ENCODE data around the gene ARHGAP23.
"Not testable (repeated sequence)": the region's sequence is repeated elsewhere in the genome, so short reads cannot be mapped to it uniquely, and the experiment has no call there.

ARHGAP23 gene

GRCh38 chr17:38501718-38502117, 73.5 kb downstream of the ARHGAP23 start:
- not testable (repeated sequence) for H3K9ac ChIP-seq (ENCODE audit: low read length); H3K4me3 ChIP-seq (ENCODE audit: low read length); H3K4me1 ChIP-seq (ENCODE audit: control insufficient read depth, insufficient read depth, low read length); DNase-seq (ENCODE audit: low read depth); H3K9me3 ChIP-seq (ENCODE audit: control insufficient read depth, low read length); H3K27me3 ChIP-seq (replicated peaks; ENCODE audit: control insufficient read depth, insufficient read depth, low read length)
- H3K36me3 ChIP-seq (ENCODE audit: control insufficient read depth, insufficient read depth, low read length, severe bottlenecking), result peaks cover 55% of the 10 kb centered on the region

- H3K9ac ChIP-seq (ENCODE audit: low read length); DNase-seq (ENCODE audit: low read depth); H3K4me3 ChIP-seq (ENCODE audit: low read length); H3K9me3 ChIP-seq (ENCODE audit: control insufficient read depth, low read length); H3K4me1 ChIP-seq (ENCODE audit: control insufficient read depth, insufficient read depth, low read length); H3K27me3 ChIP-seq (replicated peaks; ENCODE audit: control insufficient read depth, insufficient read depth, low read length): not testable (repeated sequence)
- peaks cover 57% of the 10 kb centered on the region for H3K36me3 ChIP-seq (ENCODE audit: control insufficient read depth, insufficient read depth, low read length, severe bottlenecking)
Measured at GRCh38 chr17:38503286-38503913, 75.1 kb downstream of the ARHGAP23 start.

- no peak for DNase-seq (ENCODE audit: low read depth)
- H3K9ac ChIP-seq (ENCODE audit: low read length), result no peak overlapping the region
- H3K27me3 ChIP-seq (replicated peaks; ENCODE audit: control insufficient read depth, insufficient read depth, low read length), result no peaks in the 10 kb centered on the region
- H3K4me3 ChIP-seq (ENCODE audit: low read length), result no peak overlapping the region
- no peaks in the 10 kb centered on the region for H3K9me3 ChIP-seq (ENCODE audit: control insufficient read depth, low read length)
- H3K4me1 ChIP-seq (ENCODE audit: control insufficient read depth, insufficient read depth, low read length), result no peaks in the 10 kb centered on the region
- peaks cover 53% of the 10 kb centered on the region for H3K36me3 ChIP-seq (ENCODE audit: control insufficient read depth, insufficient read depth, low read length, severe bottlenecking)
Measured at GRCh38 chr17:38504216-38504615, 76.0 kb downstream of the ARHGAP23 start.

- no peak overlapping the region for H3K4me3 ChIP-seq (ENCODE audit: low read length)
- H3K9me3 ChIP-seq (ENCODE audit: control insufficient read depth, low read length), result no peaks in the 10 kb centered on the region
- H3K36me3 ChIP-seq (ENCODE audit: control insufficient read depth, insufficient read depth, low read length, severe bottlenecking), result peaks cover 37% of the 10 kb centered on the region
- H3K27me3 ChIP-seq (replicated peaks; ENCODE audit: control insufficient read depth, insufficient read depth, low read length), result no peaks in the 10 kb centered on the region
- DNase-seq (ENCODE audit: low read depth), result no peak
- no peak overlapping the region for H3K9ac ChIP-seq (ENCODE audit: low read length)
- peaks cover 11% of the 10 kb centered on the region for H3K4me1 ChIP-seq (ENCODE audit: control insufficient read depth, insufficient read depth, low read length)
Measured at GRCh38 chr17:38507436-38507835, 79.2 kb downstream of the ARHGAP23 start.

GRCh38 chr17:38507921-38508569, 79.8 kb downstream of the ARHGAP23 start:
- Histone ChIP-seq H3K4me3 (ENCODE audit: low read length) (no peak overlapping the region), H3K27me3 (replicated peaks; ENCODE audit: control insufficient read depth, insufficient read depth, low read length) (no peaks in the 10 kb centered on the region), H3K9ac (ENCODE audit: low read length) (no peak overlapping the region), H3K9me3 (ENCODE audit: control insufficient read depth, low read length) (no peaks in the 10 kb centered on the region), H3K4me1 (ENCODE audit: control insufficient read depth, insufficient read depth, low read length) (peaks cover 11% of the 10 kb centered on the region), H3K36me3 (ENCODE audit: control insufficient read depth, insufficient read depth, low read length, severe bottlenecking) (peaks cover 31% of the 10 kb centered on the region)
- DNase-seq (ENCODE audit: low read depth), result no peak

- peak; percentile 4 for DNase-seq (ENCODE audit: low read depth)
- Histone ChIP-seq H3K4me3 (ENCODE audit: low read length) (no peak overlapping the region), H3K9me3 (ENCODE audit: control insufficient read depth, low read length) (no peaks in the 10 kb centered on the region), H3K27me3 (replicated peaks; ENCODE audit: control insufficient read depth, insufficient read depth, low read length) (no peaks in the 10 kb centered on the region), H3K36me3 (ENCODE audit: control insufficient read depth, insufficient read depth, low read length, severe bottlenecking) (peaks cover 27% of the 10 kb centered on the region), H3K4me1 (ENCODE audit: control insufficient read depth, insufficient read depth, low read length) (peaks cover 11% of the 10 kb centered on the region), H3K9ac (ENCODE audit: low read length) (no peak overlapping the region)
Measured at GRCh38 chr17:38508570-38508950, 80.3 kb downstream of the ARHGAP23 start.

GRCh38 chr17:38508954-38509771, 80.9 kb downstream of the ARHGAP23 start:
- no peaks in the 10 kb centered on the region for H3K27me3 ChIP-seq (replicated peaks; ENCODE audit: control insufficient read depth, insufficient read depth, low read length)
- H3K4me3 ChIP-seq (ENCODE audit: low read length), result peak overlapping the region; percentile 15
- no peak overlapping the region for H3K9ac ChIP-seq (ENCODE audit: low read length)
- peak; percentile 93 for DNase-seq (ENCODE audit: low read depth)
- H3K4me1 ChIP-seq (ENCODE audit: control insufficient read depth, insufficient read depth, low read length), result peaks cover 11% of the 10 kb centered on the region
- peaks cover 22% of the 10 kb centered on the region for H3K36me3 ChIP-seq (ENCODE audit: control insufficient read depth, insufficient read depth, low read length, severe bottlenecking)
- H3K9me3 ChIP-seq (ENCODE audit: control insufficient read depth, low read length), result no peaks in the 10 kb centered on the region

- Histone ChIP-seq H3K27me3 (replicated peaks; ENCODE audit: control insufficient read depth, insufficient read depth, low read length) (no peaks in the 10 kb centered on the region), H3K36me3 (ENCODE audit: control insufficient read depth, insufficient read depth, low read length, severe bottlenecking) (peaks cover 16% of the 10 kb centered on the region), H3K9me3 (ENCODE audit: control insufficient read depth, low read length) (no peaks in the 10 kb centered on the region), H3K4me3 (ENCODE audit: low read length) (peak overlapping the region; percentile 15), H3K4me1 (ENCODE audit: control insufficient read depth, insufficient read depth, low read length) (peaks cover 11% of the 10 kb centered on the region), H3K9ac (ENCODE audit: low read length) (no peak overlapping the region)
- DNase-seq (ENCODE audit: low read depth), result no peak
Measured at GRCh38 chr17:38509772-38510420, 81.6 kb downstream of the ARHGAP23 start.

GRCh38 chr17:38510421-38511149, 82.3 kb downstream of the ARHGAP23 start:
- H3K4me1 ChIP-seq (ENCODE audit: control insufficient read depth, insufficient read depth, low read length), result peaks cover 11% of the 10 kb centered on the region
- no peaks in the 10 kb centered on the region for H3K9me3 ChIP-seq (ENCODE audit: control insufficient read depth, low read length)
- no peak overlapping the region for H3K4me3 ChIP-seq (ENCODE audit: low read length)
- peaks cover 16% of the 10 kb centered on the region for H3K36me3 ChIP-seq (ENCODE audit: control insufficient read depth, insufficient read depth, low read length, severe bottlenecking)
- H3K9ac ChIP-seq (ENCODE audit: low read length), result no peak overlapping the region
- H3K27me3 ChIP-seq (replicated peaks; ENCODE audit: control insufficient read depth, insufficient read depth, low read length), result no peaks in the 10 kb centered on the region
- peak; percentile 66 for DNase-seq (ENCODE audit: low read depth)

GRCh38 chr17:38511150-38512108, 83.2 kb downstream of the ARHGAP23 start:
- no peak overlapping the region for H3K4me3 ChIP-seq (ENCODE audit: low read length)
- no peaks in the 10 kb centered on the region for H3K9me3 ChIP-seq (ENCODE audit: control insufficient read depth, low read length)
- H3K27me3 ChIP-seq (replicated peaks; ENCODE audit: control insufficient read depth, insufficient read depth, low read length), result no peaks in the 10 kb centered on the region
- H3K9ac ChIP-seq (ENCODE audit: low read length), result no peak overlapping the region
- peaks cover 10% of the 10 kb centered on the region for H3K36me3 ChIP-seq (ENCODE audit: control insufficient read depth, insufficient read depth, low read length, severe bottlenecking)
- DNase-seq (ENCODE audit: low read depth), result peak; percentile 60
- peaks cover 11% of the 10 kb centered on the region for H3K4me1 ChIP-seq (ENCODE audit: control insufficient read depth, insufficient read depth, low read length)
